Osteoblast (primary cell): ENCODE data around the gene INSM1. TPM values are rescaled to one million over a fixed set of nuclear protein-coding genes. Genes with fewer than 3 reads are reported as not detected.

Experiments
- DNase-seq: peaks from one replicate; pipeline ENCODE4 v3.0.0; 2011; ENCODE audit warnings: low spot score, mixed read lengths; ENCODE audit not compliant: insufficient read length; ENCODE audit errors: missing footprints
- H2AFZ ChIP-seq: 2 replicates; pipeline ENCODE4 v1.6.0; 2011; ENCODE audit warnings: mild to moderate bottlenecking, low read length
- H3K27ac ChIP-seq: 2 replicates; pipeline ENCODE4 v1.5.1; 2011; ENCODE audit warnings: mild to moderate bottlenecking, low read depth, low read length, moderate library complexity
- H3K27me3 ChIP-seq: 2 replicates; pipeline ENCODE4 v1.6.0; 2012; ENCODE audit warnings: mild to moderate bottlenecking, control low read depth, inconsistent platforms, low read length, moderate library complexity; ENCODE audit not compliant: insufficient read depth
- H3K36me3 ChIP-seq: 2 replicates; pipeline ENCODE4 v1.5.1; 2011; ENCODE audit warnings: mild to moderate bottlenecking, low read length, control low read depth, moderate library complexity; ENCODE audit not compliant: insufficient read depth
- H3K4me1 ChIP-seq: 2 replicates; pipeline ENCODE4 v1.5.1; 2011; ENCODE audit warnings: mild to moderate bottlenecking, low read length, control low read depth, moderate library complexity; ENCODE audit not compliant: insufficient read depth
- H3K4me2 ChIP-seq: 2 replicates; pipeline ENCODE4 v1.6.0; 2011; ENCODE audit warnings: mild to moderate bottlenecking, low read length; ENCODE audit not compliant: insufficient read depth
- H3K4me3 ChIP-seq: fragments of 200-600 bp; sonication (generic); 3 replicates; pipeline ENCODE4 v1.5.1; 2012; ENCODE audit warnings: mild to moderate bottlenecking, low read length, inconsistent platforms; ENCODE audit not compliant: insufficient read depth
- H3K79me2 ChIP-seq: 2 replicates; pipeline ENCODE4 v1.6.0; 2012; ENCODE audit warnings: mild to moderate bottlenecking, low read length, control low read depth, inconsistent platforms; ENCODE audit not compliant: insufficient read depth
- H3K9me3 ChIP-seq: 2 replicates; pipeline ENCODE4 v1.5.1; 2011; ENCODE audit warnings: low read depth, low read length, control low read depth
- H4K20me1 ChIP-seq: 2 replicates; pipeline ENCODE4 v1.6.0; 2012; ENCODE audit warnings: mild to moderate bottlenecking, low read length, control low read depth; ENCODE audit not compliant: insufficient read depth
- CTCF ChIP-seq: IDR thresholded peaks from 2 replicates; pipeline ENCODE4 v1.5.1; 2011; ENCODE audit warnings: mild to moderate bottlenecking, low read depth, low read length, moderate library complexity; ENCODE audit errors: extremely low read depth
- total RNA-seq: library from RNA; depleted of rRNA; stranded (reverse); fragments of >200 nt; gene quantifications from 2 replicates; pipeline ENCODE4 v1.2.3, GENCODE V29; 2012

Gene INSM1
- total RNA-seq, 1 donor, result not detected

GRCh38 chr20:20365480-20366161 lies 2.3 kb upstream of the INSM1 start:
- no peak overlapping the region for H2AFZ ChIP-seq
- no peaks in the 10 kb centered on the region for H3K79me2 ChIP-seq
- no peak for TF ChIP-seq CTCF
- H3K27me3 ChIP-seq, result peaks cover 86% of the 10 kb centered on the region
- H3K9me3 ChIP-seq, result no peaks in the 10 kb centered on the region
- H3K4me2 ChIP-seq, result no peak overlapping the region
- peak; percentile 87 for DNase-seq
- no peak overlapping the region for H3K27ac ChIP-seq
- H3K4me3 ChIP-seq, result no peak overlapping the region
- H4K20me1 ChIP-seq, result no peaks in the 10 kb centered on the region
- H3K36me3 ChIP-seq, result no peaks in the 10 kb centered on the region
- H3K4me1 ChIP-seq, result no peaks in the 10 kb centered on the region

GRCh38 chr20:20366551-20366875 lies 1.4 kb upstream of the INSM1 start:
- H3K4me3 ChIP-seq, result no peak overlapping the region
- no peaks in the 10 kb centered on the region for H3K4me1 ChIP-seq
- no peak overlapping the region for H2AFZ ChIP-seq
- H3K4me2 ChIP-seq, result no peak overlapping the region
- H3K27ac ChIP-seq, result no peak overlapping the region
- no peak for TF ChIP-seq CTCF
- no peaks in the 10 kb centered on the region for H3K36me3 ChIP-seq
- no peaks in the 10 kb centered on the region for H3K9me3 ChIP-seq
- peaks cover 86% of the 10 kb centered on the region for H3K27me3 ChIP-seq
- DNase-seq, result peak; percentile 27
- no peaks in the 10 kb centered on the region for H3K79me2 ChIP-seq
- H4K20me1 ChIP-seq, result no peaks in the 10 kb centered on the region

DNA sequence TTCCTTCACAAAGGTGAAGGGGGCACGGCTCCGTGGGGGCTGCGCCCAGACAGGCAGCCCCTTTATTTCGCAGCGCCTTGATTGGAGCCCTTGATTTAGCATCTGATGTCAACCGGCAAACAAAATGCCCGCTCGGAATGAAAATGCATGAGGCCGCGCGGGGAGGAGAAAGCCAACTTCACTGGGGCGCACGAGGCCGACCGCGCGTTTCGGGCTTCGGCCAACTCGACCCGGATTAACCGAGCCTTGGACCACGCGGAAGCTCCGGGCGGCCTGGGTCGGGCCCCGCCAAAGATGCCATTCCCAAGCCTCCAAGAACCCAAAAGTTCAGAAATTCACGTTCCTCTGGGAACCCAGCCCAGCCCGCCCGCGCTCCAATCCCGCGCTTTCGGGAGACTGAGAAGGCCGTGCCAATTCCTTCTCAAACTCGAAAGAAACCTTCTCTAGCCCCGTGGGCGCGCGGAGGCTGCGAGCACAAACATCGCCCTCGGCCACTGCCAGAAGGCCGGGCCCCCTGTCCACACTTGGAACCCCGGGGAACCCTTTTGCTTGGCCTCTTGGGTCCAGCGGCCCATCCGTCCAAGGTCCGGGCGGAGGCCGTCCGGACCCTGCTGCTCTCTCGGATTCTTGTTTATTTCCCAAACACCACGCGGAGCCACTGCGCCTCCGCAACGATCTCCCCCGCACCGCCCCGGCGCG lies 879 bp upstream of the INSM1 start:
- H3K27ac ChIP-seq, result no peak overlapping the region
- DNase-seq, result peak; percentile 68
- no peaks in the 10 kb centered on the region for H3K9me3 ChIP-seq
- H2AFZ ChIP-seq, result no peak overlapping the region
- H3K27me3 ChIP-seq, result peaks cover 86% of the 10 kb centered on the region
- H4K20me1 ChIP-seq, result no peaks in the 10 kb centered on the region
- no peaks in the 10 kb centered on the region for H3K79me2 ChIP-seq
- no peak for TF ChIP-seq CTCF
- H3K4me2 ChIP-seq, result no peak overlapping the region
- no peaks in the 10 kb centered on the region for H3K4me1 ChIP-seq
- no peak overlapping the region for H3K4me3 ChIP-seq
- H3K36me3 ChIP-seq, result no peaks in the 10 kb centered on the region

DNA sequence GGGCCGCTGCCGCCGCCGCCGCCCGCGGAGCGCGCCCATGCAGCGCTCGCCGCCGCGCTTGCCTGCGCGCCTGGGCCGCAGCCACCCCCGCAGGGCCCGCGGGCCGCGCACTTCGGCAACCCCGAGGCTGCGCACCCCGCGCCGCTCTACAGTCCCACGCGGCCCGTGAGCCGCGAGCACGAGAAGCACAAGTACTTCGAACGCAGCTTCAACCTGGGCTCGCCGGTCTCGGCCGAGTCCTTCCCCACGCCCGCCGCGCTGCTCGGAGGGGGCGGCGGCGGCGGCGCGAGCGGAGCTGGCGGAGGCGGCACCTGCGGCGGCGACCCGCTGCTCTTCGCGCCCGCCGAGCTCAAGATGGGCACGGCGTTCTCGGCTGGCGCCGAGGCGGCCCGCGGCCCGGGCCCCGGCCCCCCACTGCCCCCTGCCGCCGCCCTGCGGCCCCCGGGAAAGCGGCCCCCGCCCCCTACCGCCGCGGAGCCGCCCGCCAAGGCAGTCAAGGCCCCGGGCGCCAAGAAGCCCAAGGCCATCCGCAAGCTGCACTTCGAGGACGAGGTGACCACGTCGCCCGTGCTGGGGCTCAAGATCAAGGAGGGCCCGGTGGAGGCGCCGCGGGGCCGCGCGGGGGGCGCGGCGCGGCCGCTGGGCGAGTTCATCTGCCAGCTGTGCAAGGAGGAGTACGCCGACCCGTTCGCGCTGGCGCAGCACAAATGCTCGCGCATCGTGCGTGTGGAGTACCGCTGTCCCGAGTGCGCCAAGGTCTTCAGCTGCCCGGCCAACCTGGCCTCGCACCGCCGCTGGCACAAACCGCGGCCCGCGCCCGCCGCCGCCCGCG lies 730 bp downstream of the INSM1 start:
- Histone ChIP-seq H2AFZ (no peak overlapping the region), H3K9me3 (no peaks in the 10 kb centered on the region), H3K27ac (no peak overlapping the region), H3K4me3 (no peak overlapping the region), H4K20me1 (no peaks in the 10 kb centered on the region), H3K79me2 (no peaks in the 10 kb centered on the region), H3K4me2 (no peak overlapping the region), H3K27me3 (peaks cover 79% of the 10 kb centered on the region), H3K4me1 (no peaks in the 10 kb centered on the region), H3K36me3 (no peaks in the 10 kb centered on the region)
- TF ChIP-seq CTCF, result no peak
- peak; percentile 85 for DNase-seq
